Tibial artery (tissue), 4 donors: ENCODE measurements around the gene LTO1.

ENCODE experiments used
- DNase-seq, 2 donors: peaks; one replicate each; pipeline ENCODE4 v3.0.0-alpha.2; 2019
- H3K27ac ChIP-seq, 2 donors: fragments of 200-600 bp; sonication (generic) in 1 of 2; 1 replicate in 1 of 2; 2 replicates in 1 of 2; pipeline ENCODE4 v1.5.1; 2018 to 2019; ENCODE audit warnings: mild to moderate bottlenecking in 1 of 2
- H3K27me3 ChIP-seq, 2 donors: fragments of 200-600 bp; sonication (generic) in 1 of 2; one replicate each; pipeline versions ENCODE4 v1.5.1 to v1.6.0; 2016 to 2019
- H3K36me3 ChIP-seq, 3 donors: fragments of 200-600 bp; sonication (generic) in 2 of 3; one replicate each; pipeline ENCODE4 v1.5.1; 2016 to 2019; ENCODE audit warnings: mild to moderate bottlenecking in 2 of 3
- H3K4me1 ChIP-seq, 4 donors: fragments of 200-600 bp; sonication (generic) in 2 of 4; 1 replicate in 3 of 4; 2 replicates in 1 of 4; pipeline ENCODE4 v1.5.1; 2016 to 2019
- H3K4me3 ChIP-seq, 2 donors: fragments of 200-600 bp; sonication (generic) in 1 of 2; 1 replicate in 1 of 2; 2 replicates in 1 of 2; pipeline ENCODE4 v1.5.1; 2018 to 2019; ENCODE audit warnings: mild to moderate bottlenecking in 2 of 2
- H3K9me3 ChIP-seq, 3 donors: fragments of 200-600 bp; sonication (generic) in 1 of 3; one replicate each; pipeline ENCODE4 v1.5.1; 2016 to 2019
- CTCF ChIP-seq, 2 experiments: fragments of 200-600 bp in 1 of 2; fragments of 450-650 bp in 1 of 2; IDR thresholded peaks; one replicate each; pipeline ENCODE4 v1.5.1; 2017 to 2019; ENCODE audit warnings: antibody characterized with exemption in 2 of 2, mild to moderate bottlenecking in 1 of 2, moderate library complexity in 1 of 2
- intact Hi-C: fragments of 100-400 bp; cut with DNase I; formaldehyde crosslinking; loops from one replicate; pipeline ENCODE4 v1.15.0; 2023; ENCODE audit warnings: low total_unique reads

LTO1 gene

GRCh38 chr11:69620683-69621290 lies 54.4 kb downstream of the LTO1 start:
- intact Hi-C loops: no loop called here
- DNase-seq: no peak
- Histone ChIP-seq H3K27ac (no peak overlapping the region), H3K4me1 (no peaks in the 10 kb centered on the region), H3K36me3 (no peaks in the 10 kb centered on the region), H3K4me3 (no peak overlapping the region), H3K27me3 (peaks cover 0 to 5% of the 10 kb centered on the region in 2 donors), H3K9me3 (no peaks in the 10 kb centered on the region)
- no peak for TF ChIP-seq CTCF (IDR thresholded peaks at IDR 0.05)

- no peaks in the 10 kb centered on the region for H3K4me1 ChIP-seq
- H3K27me3 ChIP-seq: peaks cover 0 to 9% of the 10 kb centered on the region in 2 donors
- H3K9me3 ChIP-seq: no peaks in the 10 kb centered on the region
- no peaks in the 10 kb centered on the region for H3K36me3 ChIP-seq
- H3K4me3 ChIP-seq: no peak overlapping the region
- no peak overlapping the region for H3K27ac ChIP-seq
- intact Hi-C loops: no loop called here
- no peak for TF ChIP-seq CTCF (IDR thresholded peaks at IDR 0.05)
- no peak for DNase-seq
These were observed 56.9 kb downstream of the LTO1 start for GRCh38 chr11:69618237-69618636.

- intact Hi-C loops: no loop called here
These were observed 57.5 kb downstream of the LTO1 start for GRCh38 chr11:69617682-69618081.

GRCh38 chr11:69617220-69617619 lies 57.9 kb downstream of the LTO1 start:
- DNase-seq: no peak
- Histone ChIP-seq H3K36me3 (no peaks in the 10 kb centered on the region), H3K9me3 (no peaks in the 10 kb centered on the region), H3K4me1 (no peaks in the 10 kb centered on the region), H3K27me3 (peaks cover 0 to 9% of the 10 kb centered on the region in 2 donors), H3K27ac (no peak overlapping the region), H3K4me3 (no peak overlapping the region)
- no peak for TF ChIP-seq CTCF (IDR thresholded peaks at IDR 0.05)
- intact Hi-C loops: no loop called here

More at GRCh38 chr11:69617682-69618081, 57.5 kb downstream of the LTO1 start:
- Histone ChIP-seq H3K27ac (no peak overlapping the region), H3K36me3 (no peaks in the 10 kb centered on the region), H3K4me3 (no peak overlapping the region), H3K27me3 (peaks cover 0 to 9% of the 10 kb centered on the region in 2 donors), H3K9me3 (no peaks in the 10 kb centered on the region), H3K4me1 (no peaks in the 10 kb centered on the region)
- TF ChIP-seq CTCF (IDR thresholded peaks at IDR 0.05): no peak
- no peak for DNase-seq
